HG03520 (cell line): ENCODE measurements around the gene KLF4.

ENCODE experiments used
- ATAC-seq: cut with Tn5 transposase; IDR thresholded peaks from one replicate; pipeline ENCODE4 v1.9.1; 2021; ENCODE audit warnings: mild to moderate bottlenecking, moderate library complexity; ENCODE audit not compliant: unreplicated experiment

The KLF4 gene

GRCh38 chr9:107488375-107489143, 1.0 kb downstream of the KLF4 start:
- ATAC-seq: no peak

GRCh38 chr9:107487521-107488374, 1.8 kb downstream of the KLF4 start:
- ATAC-seq: no peak

GRCh38 chr9:107486674-107487520, 2.7 kb downstream of the KLF4 start:
- ATAC-seq: no peak

DNA sequence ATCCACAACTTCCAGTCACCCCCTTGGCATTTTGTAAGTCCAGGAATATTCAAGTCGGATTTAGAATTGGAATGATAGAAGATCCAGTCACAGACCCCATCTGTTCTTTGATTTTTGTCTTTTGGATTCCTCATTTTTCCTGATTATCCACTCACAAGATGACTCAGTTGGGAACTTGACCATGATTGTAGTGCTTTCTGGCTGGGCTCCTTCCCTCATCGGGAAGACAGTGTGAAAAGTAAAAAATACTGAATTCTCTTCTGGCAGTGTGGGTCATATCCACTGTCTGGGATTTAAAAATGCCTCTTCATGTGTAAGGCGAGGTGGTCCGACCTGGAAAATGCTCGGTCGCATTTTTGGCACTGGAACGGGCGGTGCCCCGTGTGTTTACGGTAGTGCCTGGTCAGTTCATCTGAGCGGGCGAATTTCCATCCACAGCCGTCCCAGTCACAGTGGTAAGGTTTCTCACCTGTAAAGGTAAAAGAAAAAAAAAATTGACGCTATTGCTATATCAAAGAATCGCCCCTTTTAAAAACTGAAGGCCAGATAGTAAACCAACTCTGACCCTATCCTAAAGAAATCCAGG, 4.0 kb downstream of the KLF4 start:
- no peak for ATAC-seq

DNA sequence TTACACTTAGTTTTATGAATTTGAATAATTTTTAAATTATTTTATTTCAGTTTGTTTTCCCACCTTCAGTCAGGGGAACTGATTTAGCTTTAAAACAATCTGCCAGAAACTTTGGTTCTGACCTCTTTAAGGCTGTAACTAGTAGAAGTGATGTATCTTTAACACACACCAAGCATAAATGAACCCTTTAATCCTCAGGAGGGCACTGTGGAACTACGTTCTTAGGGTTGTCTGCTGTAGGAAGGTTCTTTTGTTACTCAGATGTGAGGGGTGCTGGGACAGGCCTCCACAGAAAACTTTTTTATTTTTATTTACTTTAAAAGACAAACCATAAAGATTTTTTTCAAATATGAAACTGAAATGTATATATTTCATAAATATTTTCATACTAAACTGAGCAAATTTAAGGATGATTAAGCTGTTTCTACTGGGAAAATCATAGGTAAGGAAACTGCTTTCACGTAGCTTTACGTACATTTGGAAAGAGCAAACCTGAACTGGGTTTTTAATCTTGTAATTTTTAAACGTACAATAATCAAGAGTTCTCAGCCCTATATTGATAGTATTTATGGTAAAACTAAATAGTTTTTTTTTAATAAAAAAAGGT, 5.3 kb downstream of the KLF4 start:
- ATAC-seq: peak; percentile 45

DNA sequence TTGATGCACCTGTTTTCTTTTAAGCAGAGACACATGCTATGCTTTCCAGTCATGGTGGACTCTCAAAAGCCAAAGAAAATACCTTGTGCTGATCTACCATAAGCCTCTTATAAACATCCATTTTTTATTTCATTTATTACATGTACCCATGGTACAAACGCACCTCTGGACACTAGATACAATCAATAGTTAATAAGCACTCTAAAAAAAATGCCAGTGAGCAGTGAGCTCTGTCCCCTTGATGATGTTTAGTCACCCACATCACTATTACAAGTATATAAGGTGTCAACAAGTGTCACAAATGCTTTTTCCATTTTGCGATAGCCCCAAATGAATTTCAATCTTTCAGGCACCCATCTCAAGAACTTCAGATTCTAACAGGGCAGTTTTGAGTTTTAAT, 5.9 kb downstream of the KLF4 start:
- no peak for ATAC-seq

DNA sequence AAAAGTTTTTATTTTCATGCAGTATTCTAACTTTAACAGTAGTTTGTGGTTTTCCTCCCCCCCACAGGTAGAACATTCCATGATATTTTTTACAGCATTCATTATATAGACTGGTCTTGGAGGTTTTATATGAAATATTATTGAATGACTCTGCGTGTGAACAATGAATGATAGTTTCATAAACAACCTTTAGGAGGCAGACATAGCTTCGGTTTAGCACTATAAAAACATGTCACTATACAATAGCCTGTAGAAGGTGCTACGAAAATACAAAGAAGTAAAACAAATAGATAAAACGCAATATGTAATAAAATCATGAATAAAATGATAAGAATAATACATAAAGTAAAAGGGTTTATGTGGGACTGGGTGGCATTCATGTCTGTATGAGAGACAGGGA, 8.5 kb downstream of the KLF4 start:
- ATAC-seq: no peak

GRCh38 chr9:107480386-107480789, 9.2 kb downstream of the KLF4 start:
- ATAC-seq: no peak

GRCh38 chr9:107478805-107479204, 10.8 kb downstream of the KLF4 start:
- ATAC-seq: no peak

GRCh38 chr9:107474124-107474523, 15.4 kb downstream of the KLF4 start:
- no peak for ATAC-seq

- no peak for ATAC-seq
Measured at GRCh38 chr9:107472581-107473340, 16.8 kb downstream of the KLF4 start.

DNA sequence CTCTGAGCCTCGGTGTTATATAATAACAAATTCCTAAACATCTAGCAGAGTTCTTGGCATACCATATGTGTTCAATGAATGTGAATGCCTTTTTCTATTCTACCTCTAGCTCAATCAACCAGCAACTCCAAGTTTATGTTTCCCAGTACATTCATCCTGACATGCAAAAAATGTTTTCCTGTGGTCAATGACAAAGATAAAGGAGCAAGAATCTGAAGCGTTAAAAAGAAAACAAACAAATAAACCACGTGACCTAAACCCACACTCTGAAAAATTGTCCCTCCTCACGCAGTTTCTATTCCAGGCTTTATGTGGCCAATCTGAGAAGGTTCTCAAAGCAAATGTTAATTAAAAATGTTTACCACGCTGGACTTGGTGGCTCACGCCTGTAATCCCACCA, 18.0 kb downstream of the KLF4 start:
- no peak for ATAC-seq

DNA sequence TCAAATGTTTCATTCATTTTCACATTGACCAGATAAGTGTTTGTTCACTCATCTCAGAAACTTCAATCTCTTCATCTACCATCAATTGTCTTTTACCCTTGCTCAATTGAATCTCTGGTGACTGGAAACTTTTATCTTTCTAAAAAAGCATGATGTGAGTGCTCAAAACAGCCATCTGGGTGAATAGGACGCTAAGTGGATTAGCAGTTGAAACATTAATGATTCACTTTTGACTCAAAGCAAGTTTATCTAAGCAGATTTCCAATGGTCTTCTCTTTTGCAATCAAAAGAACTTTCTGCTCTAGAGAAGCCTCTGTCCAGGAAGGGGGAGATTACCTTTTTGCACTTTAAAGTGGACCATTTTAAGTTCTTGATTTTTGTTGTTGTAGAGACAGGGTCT, 22.2 kb downstream of the KLF4 start:
- ATAC-seq: no peak

DNA sequence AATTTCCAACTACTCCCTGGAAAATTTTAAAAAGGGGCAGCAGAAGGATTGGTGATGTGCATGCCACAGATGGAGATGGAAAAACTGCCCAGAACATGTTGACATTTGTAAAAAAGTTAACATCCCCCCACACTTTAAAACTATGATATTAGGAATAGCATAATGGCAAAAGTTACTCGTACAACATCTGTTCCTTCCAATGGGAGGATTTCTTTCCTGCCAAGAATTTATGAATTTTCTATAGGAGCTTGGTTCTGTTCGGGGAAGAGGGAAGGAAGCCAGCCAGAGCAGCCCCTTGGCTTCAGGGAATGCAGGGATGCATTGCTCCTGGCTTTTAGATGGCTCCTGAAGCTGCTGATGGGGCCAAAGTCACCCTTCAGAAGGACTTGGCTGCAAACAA, 22.7 kb downstream of the KLF4 start:
- no peak for ATAC-seq

DNA sequence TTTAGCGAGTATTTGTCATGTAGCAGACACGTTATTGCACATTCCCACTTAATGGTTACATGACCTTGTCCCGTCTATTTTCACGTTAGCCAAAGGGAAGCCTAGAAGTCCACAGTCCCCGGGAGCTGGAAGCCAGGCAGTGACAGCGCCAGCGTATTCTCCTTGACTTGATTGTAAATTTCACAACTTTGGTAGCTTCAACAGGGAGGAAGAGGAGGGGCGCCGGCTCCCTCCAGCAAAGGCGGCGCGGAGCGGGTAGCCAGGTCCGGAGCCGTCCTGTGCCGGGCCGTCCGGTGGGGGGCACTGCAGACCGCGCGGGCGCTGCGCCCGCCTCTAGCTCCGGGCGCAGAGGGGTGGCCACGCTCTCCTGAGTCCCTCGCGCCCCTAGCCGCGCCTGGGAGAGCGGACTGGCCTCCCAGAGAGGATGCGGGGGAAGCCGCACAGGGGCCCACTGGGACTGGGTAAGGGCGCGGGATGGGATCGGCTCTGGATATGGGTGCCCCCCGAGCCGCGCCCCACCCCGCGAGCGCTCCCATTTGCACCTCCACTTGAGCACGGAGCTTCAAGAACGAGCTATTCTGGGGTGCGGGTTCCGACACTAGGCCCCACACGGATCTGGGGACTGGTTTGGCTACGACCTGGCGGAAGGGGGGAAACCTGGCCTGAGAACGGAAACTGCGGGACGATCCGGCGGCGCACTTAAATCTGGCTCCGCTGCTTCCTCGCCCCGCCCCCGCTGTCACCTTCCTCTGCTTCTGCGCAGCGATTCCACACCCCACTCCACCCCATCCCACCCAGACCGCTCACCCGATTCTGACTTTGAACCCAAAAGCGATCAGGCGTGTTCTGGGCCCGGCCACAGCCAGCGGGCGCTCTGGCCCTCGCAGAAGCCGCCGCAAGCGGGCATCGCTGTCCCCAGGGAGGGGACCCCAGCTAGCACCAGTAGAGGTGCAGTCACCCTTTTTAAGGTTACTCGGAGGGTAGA, 23.8 kb downstream of the KLF4 start:
- peak; percentile 82 for ATAC-seq

GRCh38 chr9:107464516-107464915, 25.1 kb downstream of the KLF4 start:
- ATAC-seq: no peak

DNA sequence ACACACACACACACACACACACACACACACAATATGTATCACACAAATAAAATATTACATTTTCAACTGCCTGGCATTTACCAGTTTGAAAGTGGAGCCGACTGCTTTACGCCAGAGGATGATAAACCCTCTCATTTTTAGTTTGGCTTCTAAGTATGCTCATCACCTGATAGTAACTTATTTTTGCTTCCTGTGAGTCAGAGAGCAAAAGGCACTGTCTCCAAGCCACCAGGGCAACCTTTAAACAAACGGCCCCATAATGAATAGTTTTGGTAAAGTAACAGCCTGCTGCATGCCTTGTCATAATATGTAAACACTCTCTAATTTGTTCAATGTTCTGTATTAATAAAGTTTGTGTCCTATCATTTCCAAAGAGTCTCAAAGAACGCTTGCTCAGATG, 26.9 kb downstream of the KLF4 start:
- ATAC-seq: no peak

DNA sequence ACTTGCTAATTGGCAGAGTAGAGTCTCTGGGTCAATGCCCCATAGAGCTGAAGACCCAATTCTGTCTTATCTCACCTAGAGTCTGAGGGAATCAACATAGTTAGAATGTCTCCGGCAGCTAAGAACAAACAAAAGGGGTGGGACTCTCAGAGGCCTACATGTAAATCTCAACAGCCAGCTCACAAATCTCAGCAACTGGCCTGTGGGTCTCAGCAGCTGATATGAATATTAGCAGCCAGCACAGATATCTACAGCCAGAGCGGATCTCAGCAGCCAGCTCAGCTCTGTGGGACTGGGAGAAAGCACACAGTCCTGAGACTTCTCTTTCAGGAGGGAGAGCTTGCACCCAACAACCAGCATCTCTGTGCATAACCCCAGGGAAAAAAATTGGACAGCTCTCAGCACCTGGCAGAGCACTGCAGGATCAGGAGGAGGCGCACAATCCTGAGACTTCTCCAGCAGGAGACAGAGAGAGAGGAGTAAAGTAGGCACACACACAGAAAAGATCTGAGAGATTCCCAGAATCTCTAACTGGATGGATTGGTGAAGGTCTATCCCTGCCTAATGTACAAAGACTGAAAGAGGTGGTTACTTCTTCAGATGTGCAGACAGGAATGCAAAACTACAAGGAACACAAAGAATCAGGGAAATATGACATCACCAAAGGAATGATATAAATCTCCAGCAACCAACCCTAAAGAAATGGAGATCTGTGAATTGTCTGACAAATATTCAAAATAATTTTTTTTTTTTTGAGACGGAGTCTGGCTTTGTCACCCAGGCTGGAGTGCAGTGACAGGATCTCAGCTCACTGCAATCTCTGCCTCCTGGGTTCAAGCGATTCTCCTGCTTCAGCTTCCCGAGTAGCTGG, 29.2 kb downstream of the KLF4 start:
- ATAC-seq: no peak
